Progenitor cell of endocrine pancreas (in vitro differentiated cells): ENCODE data around the gene CCM2L. TPM values are rescaled to one million over a fixed set of nuclear protein-coding genes. Genes with fewer than 3 reads are reported as not detected.

ENCODE experiments used
- DNase-seq: peaks from one replicate; pipeline ENCODE4 v3.0.0; 2021; ENCODE audit warnings: low spot score; ENCODE audit not compliant: unreplicated experiment
- H3K27ac Mint-ChIP-seq: 2 replicates; pipeline ENCODE4 v1.8.0; 2021; ENCODE audit warnings: mild to moderate bottlenecking, moderate library complexity, mixed read lengths
- H3K27me3 Mint-ChIP-seq: 2 replicates; pipeline ENCODE4 v1.8.0; 2021; ENCODE audit warnings: mixed read lengths
- H3K36me3 Mint-ChIP-seq: 2 replicates; pipeline ENCODE4 v1.8.0; 2022; ENCODE audit warnings: mixed read lengths; ENCODE audit not compliant: insufficient read depth
- H3K4me1 Mint-ChIP-seq: 2 replicates; pipeline ENCODE4 v1.8.0; 2021; ENCODE audit warnings: low read depth, mixed read lengths
- H3K4me3 Mint-ChIP-seq: 2 replicates; pipeline ENCODE4 v1.8.0; 2021; ENCODE audit warnings: low read depth, mild to moderate bottlenecking, moderate library complexity, mixed read lengths
- H3K9me3 Mint-ChIP-seq: 2 replicates; pipeline ENCODE4 v1.8.0; 2021; ENCODE audit warnings: low read depth, mixed read lengths
- CTCF ChIP-seq: fragments of 200-600 bp; sonication (generic); IDR thresholded peaks from one replicate; pipeline ENCODE4 v1.5.0; 2021; ENCODE audit warnings: antibody characterized with exemption, mild to moderate bottlenecking; ENCODE audit not compliant: unreplicated experiment
- total RNA-seq: library from RNA; stranded (reverse); gene quantifications from 2 replicates; pipeline ENCODE4 v1.2.1, GENCODE V29; 2021

CCM2L gene
- total RNA-seq, 1 donor from 2014 or later: 1.3 TPM

- no peak for DNase-seq
- no peak overlapping the region for H3K4me3 Mint-ChIP-seq
- H3K27ac Mint-ChIP-seq: no peak overlapping the region
- no peaks in the 10 kb centered on the region for H3K9me3 Mint-ChIP-seq
- no peak for TF ChIP-seq CTCF
- H3K36me3 Mint-ChIP-seq: no peaks in the 10 kb centered on the region
- peaks cover 24% of the 10 kb centered on the region for H3K27me3 Mint-ChIP-seq
- peaks cover 8% of the 10 kb centered on the region for H3K4me1 Mint-ChIP-seq
Observed at GRCh38 chr20:31975874-31976273, 34.4 kb upstream of the CCM2L start.

GRCh38 chr20:31977080-31977479 is 33.2 kb upstream of the CCM2L start:
- no peak for TF ChIP-seq CTCF
- no peak overlapping the region for H3K27ac Mint-ChIP-seq

DNA sequence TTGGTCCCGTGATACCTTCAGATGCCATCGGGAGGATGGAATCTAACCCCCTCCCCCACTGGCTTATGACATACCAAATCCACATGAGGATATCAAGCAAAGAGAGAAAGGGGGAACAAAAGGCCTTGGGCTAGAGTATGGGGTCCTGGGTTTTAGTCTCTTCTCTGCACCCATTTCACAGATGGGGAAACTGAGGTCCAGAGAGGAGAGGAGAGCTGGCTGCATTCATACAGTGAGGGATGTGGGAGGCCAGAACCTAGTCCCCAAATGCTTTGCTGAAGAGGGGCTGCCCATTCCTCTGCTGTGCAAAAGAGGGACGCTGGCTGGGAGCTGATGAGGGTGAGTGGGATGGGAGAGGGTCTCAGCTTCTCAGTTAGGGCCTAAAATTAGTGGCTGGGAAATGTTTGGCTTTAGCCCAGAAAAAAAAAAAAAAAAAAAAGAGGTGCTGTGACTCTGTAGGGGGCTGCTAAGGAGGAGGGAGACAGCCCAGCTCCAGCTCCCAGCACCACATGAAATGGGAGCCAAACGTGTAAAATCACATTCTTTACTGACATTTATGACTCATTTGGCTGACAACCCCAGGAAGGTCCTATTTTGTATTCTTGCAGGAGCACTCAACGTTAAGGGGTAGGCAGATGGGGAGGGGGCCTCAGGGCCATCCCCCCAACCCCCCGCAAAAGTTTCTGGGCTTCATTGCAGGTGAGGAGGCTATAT is 30.4 kb upstream of the CCM2L start:
- Mint-ChIP-seq H3K4me1 (peaks cover 4% of the 10 kb centered on the region), H3K27me3 (peaks cover 22% of the 10 kb centered on the region), H3K9me3 (no peaks in the 10 kb centered on the region), H3K4me3 (no peak overlapping the region), H3K36me3 (no peaks in the 10 kb centered on the region), H3K27ac (no peak overlapping the region)
- TF ChIP-seq CTCF: no peak
- DNase-seq: no peak

More at GRCh38 chr20:31977080-31977479, 33.2 kb upstream of the CCM2L start:
- no peak for DNase-seq
- peaks cover 23% of the 10 kb centered on the region for H3K27me3 Mint-ChIP-seq
- H3K9me3 Mint-ChIP-seq: no peaks in the 10 kb centered on the region
- H3K36me3 Mint-ChIP-seq: no peaks in the 10 kb centered on the region
- no peak overlapping the region for H3K4me3 Mint-ChIP-seq
- H3K4me1 Mint-ChIP-seq: peaks cover 8% of the 10 kb centered on the region

DNA sequence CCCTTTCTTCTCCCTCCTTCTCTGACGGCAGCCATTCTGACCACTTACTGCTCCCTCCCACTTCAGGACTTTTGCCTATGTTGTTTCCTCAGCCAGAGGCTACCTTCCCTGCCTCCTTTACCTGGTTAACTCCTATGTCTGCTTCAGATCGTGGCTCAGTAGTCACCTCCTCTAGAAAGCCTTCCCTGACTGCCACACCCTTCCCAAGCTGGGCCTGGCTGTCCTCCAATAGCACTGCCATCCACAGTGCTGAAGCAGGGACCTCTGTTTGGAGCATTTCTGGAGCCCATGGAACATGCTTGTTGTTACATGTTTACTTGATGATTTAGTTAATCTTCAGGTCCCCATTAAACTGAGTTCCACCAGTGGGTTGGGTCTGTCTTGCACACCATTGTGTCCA is 28.5 kb upstream of the CCM2L start:
- H3K36me3 Mint-ChIP-seq: no peaks in the 10 kb centered on the region
- no peak for TF ChIP-seq CTCF

GRCh38 chr20:31984981-31985471 is 25.2 kb upstream of the CCM2L start:
- no peaks in the 10 kb centered on the region for H3K36me3 Mint-ChIP-seq
- DNase-seq: no peak

More for the DNA sequence above, 28.5 kb upstream of the CCM2L start:
- H3K27ac Mint-ChIP-seq: no peak overlapping the region
- no peaks in the 10 kb centered on the region for H3K4me1 Mint-ChIP-seq
- no peak for DNase-seq
- H3K4me3 Mint-ChIP-seq: no peak overlapping the region
- peaks cover 15% of the 10 kb centered on the region for H3K27me3 Mint-ChIP-seq
- H3K9me3 Mint-ChIP-seq: no peaks in the 10 kb centered on the region

More at GRCh38 chr20:31984981-31985471, 25.2 kb upstream of the CCM2L start:
- no peak overlapping the region for H3K4me3 Mint-ChIP-seq
- no peak overlapping the region for H3K27ac Mint-ChIP-seq
- H3K4me1 Mint-ChIP-seq: no peaks in the 10 kb centered on the region
- no peak for TF ChIP-seq CTCF
- H3K27me3 Mint-ChIP-seq: peaks cover 21% of the 10 kb centered on the region
- H3K9me3 Mint-ChIP-seq: no peaks in the 10 kb centered on the region
